Measurements from ENCODE around the gene IRAK1.

IRAK1 gene

GRCh38 chrX:154046031-154046781 lies 26.5 kb upstream of the IRAK1 start:
- no peak overlapping the region for H3K4me2 ChIP-seq
- H3K27ac ChIP-seq: no peak overlapping the region
- H3K4me3 ChIP-seq (IDR thresholded peaks at IDR 0.05; ENCODE audit: insufficient read depth, low read depth, low read length): no peak overlapping the region
- H4K20me1 ChIP-seq (ENCODE audit: insufficient read depth): no peaks in the 10 kb centered on the region
- peaks cover 8% of the 10 kb centered on the region for H3K79me2 ChIP-seq (ENCODE audit: insufficient read depth, low read depth)
- no peak overlapping the region for H2AFZ ChIP-seq (ENCODE audit: low read depth)
- H3K9ac ChIP-seq: no peak overlapping the region
- H3K27me3 ChIP-seq (ENCODE audit: insufficient read depth, low read depth): no peaks in the 10 kb centered on the region
- H3K4me1 ChIP-seq (ENCODE audit: low read depth, poor library complexity, severe bottlenecking): peaks cover 10% of the 10 kb centered on the region
- no peak for TF ChIP-seq CTCF (conservative IDR thresholded peaks at IDR 0.05; ENCODE audit: low read depth, low read length)
- no peaks in the 10 kb centered on the region for H3K36me3 ChIP-seq (ENCODE audit: insufficient read depth)

DNA sequence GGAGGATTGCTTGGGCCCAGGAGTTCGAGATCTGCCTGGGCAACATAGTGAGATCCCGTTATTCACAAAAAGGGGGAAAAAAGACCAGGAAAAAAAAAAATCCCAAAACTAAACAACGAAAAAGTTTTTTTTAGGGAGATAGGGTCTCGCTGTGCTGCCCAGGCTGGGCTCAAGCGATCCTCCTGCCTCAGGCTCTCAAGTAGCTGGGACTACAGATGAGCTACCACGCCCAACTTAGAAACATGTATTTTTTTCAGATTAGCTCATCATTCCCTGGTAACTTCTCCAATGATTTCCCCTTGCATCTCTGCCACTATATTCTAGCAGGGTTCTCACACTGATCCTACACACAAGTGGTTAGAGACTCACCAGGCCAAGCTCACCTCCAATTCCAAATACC lies 24.4 kb upstream of the IRAK1 start:
- no peak overlapping the region for H3K4me3 ChIP-seq (IDR thresholded peaks at IDR 0.05; ENCODE audit: insufficient read depth, low read depth, low read length)
- H3K36me3 ChIP-seq (ENCODE audit: insufficient read depth): no peaks in the 10 kb centered on the region
- no peak overlapping the region for H2AFZ ChIP-seq (ENCODE audit: low read depth)
- H3K79me2 ChIP-seq (ENCODE audit: insufficient read depth, low read depth): no peaks in the 10 kb centered on the region
- no peaks in the 10 kb centered on the region for H4K20me1 ChIP-seq (ENCODE audit: insufficient read depth)
- peaks cover 8% of the 10 kb centered on the region for H3K4me1 ChIP-seq (ENCODE audit: low read depth, poor library complexity, severe bottlenecking)
- H3K9ac ChIP-seq: no peak overlapping the region
- H3K27me3 ChIP-seq (ENCODE audit: insufficient read depth, low read depth): no peaks in the 10 kb centered on the region
- H3K4me2 ChIP-seq: no peak overlapping the region
- TF ChIP-seq CTCF (conservative IDR thresholded peaks at IDR 0.05; ENCODE audit: low read depth, low read length): no peak
- no peak overlapping the region for H3K27ac ChIP-seq

DNA sequence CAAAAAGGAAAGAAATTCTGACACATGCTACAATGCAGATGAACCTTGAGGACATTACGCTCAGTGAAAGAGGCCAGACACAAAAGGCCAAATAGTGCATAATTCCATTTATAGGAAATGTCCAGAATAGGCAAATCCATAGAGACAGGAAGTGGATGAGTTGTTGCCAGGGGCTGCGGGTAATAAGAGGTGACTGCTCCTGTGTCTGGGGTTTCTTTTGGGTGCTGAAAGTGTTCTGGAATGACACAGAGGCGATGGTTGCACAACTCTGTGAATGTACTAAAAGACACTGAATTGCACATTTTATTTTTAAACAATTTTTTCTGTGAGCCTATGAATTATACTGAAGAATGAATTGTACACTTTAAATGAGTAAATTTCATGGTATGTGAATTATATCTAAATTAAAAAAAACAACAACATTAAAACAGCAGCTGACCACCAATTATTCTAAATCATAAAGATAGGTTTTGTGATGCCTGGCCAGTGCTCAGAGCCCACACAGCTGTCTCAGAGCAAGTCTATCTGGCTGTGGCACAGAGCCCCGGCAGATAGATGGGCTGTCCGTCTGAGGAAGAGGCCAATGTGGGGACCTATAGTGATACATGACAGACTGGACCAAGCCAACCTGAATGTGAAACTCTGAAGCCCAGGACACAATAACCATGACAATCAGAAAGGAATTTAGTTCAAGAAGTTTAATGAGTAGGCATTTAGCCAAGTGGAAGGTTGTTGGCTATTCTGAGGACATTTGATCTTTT lies 23.5 kb upstream of the IRAK1 start:
- Histone ChIP-seq H3K4me1 (ENCODE audit: low read depth, poor library complexity, severe bottlenecking) (peaks cover 8% of the 10 kb centered on the region), H3K4me2 (no peak overlapping the region), H3K4me3 (IDR thresholded peaks at IDR 0.05; ENCODE audit: insufficient read depth, low read depth, low read length) (no peak overlapping the region), H2AFZ (ENCODE audit: low read depth) (no peak overlapping the region), H3K27me3 (ENCODE audit: insufficient read depth, low read depth) (no peaks in the 10 kb centered on the region), H3K27ac (no peak overlapping the region), H3K36me3 (ENCODE audit: insufficient read depth) (no peaks in the 10 kb centered on the region), H3K79me2 (ENCODE audit: insufficient read depth, low read depth) (no peaks in the 10 kb centered on the region), H3K9ac (no peak overlapping the region), H4K20me1 (ENCODE audit: insufficient read depth) (no peaks in the 10 kb centered on the region)
- TF ChIP-seq CTCF (conservative IDR thresholded peaks at IDR 0.05; ENCODE audit: low read depth, low read length): no peak

- no peak for TF ChIP-seq CTCF (conservative IDR thresholded peaks at IDR 0.05; ENCODE audit: low read depth, low read length)
- no peak overlapping the region for H2AFZ ChIP-seq (ENCODE audit: low read depth)
- H3K9ac ChIP-seq: no peak overlapping the region
- H3K4me1 ChIP-seq (ENCODE audit: low read depth, poor library complexity, severe bottlenecking): peaks cover 8% of the 10 kb centered on the region
- no peaks in the 10 kb centered on the region for H4K20me1 ChIP-seq (ENCODE audit: insufficient read depth)
- H3K36me3 ChIP-seq (ENCODE audit: insufficient read depth): no peaks in the 10 kb centered on the region
- H3K79me2 ChIP-seq (ENCODE audit: insufficient read depth, low read depth): no peaks in the 10 kb centered on the region
- no peak overlapping the region for H3K27ac ChIP-seq
- H3K27me3 ChIP-seq (ENCODE audit: insufficient read depth, low read depth): no peaks in the 10 kb centered on the region
- H3K4me2 ChIP-seq: no peak overlapping the region
- no peak overlapping the region for H3K4me3 ChIP-seq (IDR thresholded peaks at IDR 0.05; ENCODE audit: insufficient read depth, low read depth, low read length)
Observed at GRCh38 chrX:154040863-154041262, 21.2 kb upstream of the IRAK1 start.
